ENCODE data around the gene DPF1.

Gene DPF1

GRCh38 chr19:38251564-38252051 lies 27.6 kb upstream of the DPF1 start (continued):
- TF ChIP-seq ZNF704 (tag by site-specific recombination; IDR thresholded peaks at IDR 0.05) (no peak), ZBTB26 (tag by site-specific recombination; optimal IDR thresholded peaks at IDR 0.05) (no peak), ZNF600 (tag by site-specific recombination; IDR thresholded peaks at IDR 0.05) (no peak), ZFP41 (tag by site-specific recombination; IDR thresholded peaks at IDR 0.05; ENCODE audit: borderline replicate concordance) (no peak), ZNF112 (tag by site-specific recombination; IDR thresholded peaks at IDR 0.05) (no peak), ZNF561 (tag by site-specific recombination; IDR thresholded peaks at IDR 0.05; ENCODE audit: borderline replicate concordance) (no peak), ZNF830 (tag by site-specific recombination; IDR thresholded peaks at IDR 0.05; ENCODE audit: low read depth) (no peak), ZNF776 (tag by site-specific recombination; IDR thresholded peaks at IDR 0.05; ENCODE audit: borderline replicate concordance) (no peak), EGR2 (tag by site-specific recombination; IDR thresholded peaks at IDR 0.05; ENCODE audit: low read depth) (peak; percentile 38; the same call in 1 of the 2 replicates), PRDM10 (tag by site-specific recombination; IDR thresholded peaks at IDR 0.05) (no peak), ZNF426 (tag by site-specific recombination; IDR thresholded peaks at IDR 0.05) (no peak), SP3 (tag by site-specific recombination; IDR thresholded peaks at IDR 0.05) (no peak), ZNF366 (tag by site-specific recombination; conservative IDR thresholded peaks at IDR 0.05) (peak; percentile 92), MZF1 (tag by site-specific recombination; IDR thresholded peaks at IDR 0.05; ENCODE audit: borderline replicate concordance) (no peak), ZFHX2 (tag by site-specific recombination; conservative IDR thresholded peaks at IDR 0.05) (0 out of 2 replicates have a peak, but pooled peaks have one; percentile 8), ZNF692 (tag by site-specific recombination; IDR thresholded peaks at IDR 0.05) (peak; percentile 24; the same call in 1 of the 2 replicates), ZNF843 (tag by site-specific recombination; IDR thresholded peaks at IDR 0.05) (no peak), ZNF510 (tag by site-specific recombination; IDR thresholded peaks at IDR 0.05; ENCODE audit: insufficient replicate concordance) (no peak), ZNF16 (tag by site-specific recombination; IDR thresholded peaks at IDR 0.05; ENCODE audit: low read depth) (no peak), ZNF549 (tag by site-specific recombination; IDR thresholded peaks at IDR 0.05) (no peak), KLF16 (tag by site-specific recombination; IDR thresholded peaks at IDR 0.05) (no peak)
- TF ChIP-seq, protein P1, sequence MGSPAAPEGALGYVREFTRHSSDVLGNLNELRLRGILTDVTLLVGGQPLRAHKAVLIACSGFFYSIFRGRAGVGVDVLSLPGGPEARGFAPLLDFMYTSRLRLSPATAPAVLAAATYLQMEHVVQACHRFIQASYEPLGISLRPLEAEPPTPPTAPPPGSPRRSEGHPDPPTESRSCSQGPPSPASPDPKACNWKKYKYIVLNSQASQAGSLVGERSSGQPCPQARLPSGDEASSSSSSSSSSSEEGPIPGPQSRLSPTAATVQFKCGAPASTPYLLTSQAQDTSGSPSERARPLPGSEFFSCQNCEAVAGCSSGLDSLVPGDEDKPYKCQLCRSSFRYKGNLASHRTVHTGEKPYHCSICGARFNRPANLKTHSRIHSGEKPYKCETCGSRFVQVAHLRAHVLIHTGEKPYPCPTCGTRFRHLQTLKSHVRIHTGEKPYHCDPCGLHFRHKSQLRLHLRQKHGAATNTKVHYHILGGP (tag by site-specific recombination; IDR thresholded peaks at IDR 0.05), result no peak
- TF ChIP-seq, protein P2, sequence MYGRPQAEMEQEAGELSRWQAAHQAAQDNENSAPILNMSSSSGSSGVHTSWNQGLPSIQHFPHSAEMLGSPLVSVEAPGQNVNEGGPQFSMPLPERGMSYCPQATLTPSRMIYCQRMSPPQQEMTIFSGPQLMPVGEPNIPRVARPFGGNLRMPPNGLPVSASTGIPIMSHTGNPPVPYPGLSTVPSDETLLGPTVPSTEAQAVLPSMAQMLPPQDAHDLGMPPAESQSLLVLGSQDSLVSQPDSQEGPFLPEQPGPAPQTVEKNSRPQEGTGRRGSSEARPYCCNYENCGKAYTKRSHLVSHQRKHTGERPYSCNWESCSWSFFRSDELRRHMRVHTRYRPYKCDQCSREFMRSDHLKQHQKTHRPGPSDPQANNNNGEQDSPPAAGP (tag by site-specific recombination; IDR thresholded peaks at IDR 0.05), result no peak
- TF ChIP-seq, protein P3, sequence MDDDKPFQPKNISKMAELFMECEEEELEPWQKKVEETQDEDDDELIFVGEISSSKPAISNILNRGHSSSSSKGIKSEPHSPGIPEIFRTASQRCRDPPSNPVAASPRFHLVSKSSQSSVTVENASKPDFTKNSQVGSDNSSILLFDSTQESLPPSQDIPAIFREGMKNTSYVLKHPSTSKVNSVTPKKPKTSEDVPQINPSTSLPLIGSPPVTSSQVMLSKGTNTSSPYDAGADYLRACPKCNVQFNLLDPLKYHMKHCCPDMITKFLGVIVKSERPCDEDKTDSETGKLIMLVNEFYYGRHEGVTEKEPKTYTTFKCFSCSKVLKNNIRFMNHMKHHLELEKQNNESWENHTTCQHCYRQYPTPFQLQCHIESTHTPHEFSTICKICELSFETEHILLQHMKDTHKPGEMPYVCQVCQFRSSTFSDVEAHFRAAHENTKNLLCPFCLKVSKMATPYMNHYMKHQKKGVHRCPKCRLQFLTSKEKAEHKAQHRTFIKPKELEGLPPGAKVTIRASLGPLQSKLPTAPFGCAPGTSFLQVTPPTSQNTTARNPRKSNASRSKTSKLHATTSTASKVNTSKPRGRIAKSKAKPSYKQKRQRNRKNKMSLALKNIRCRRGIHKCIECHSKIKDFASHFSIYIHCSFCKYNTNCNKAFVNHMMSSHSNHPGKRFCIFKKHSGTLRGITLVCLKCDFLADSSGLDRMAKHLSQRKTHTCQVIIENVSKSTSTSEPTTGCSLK (tag by site-specific recombination; IDR thresholded peaks at IDR 0.05), result no peak
- TF ChIP-seq, protein P4, sequence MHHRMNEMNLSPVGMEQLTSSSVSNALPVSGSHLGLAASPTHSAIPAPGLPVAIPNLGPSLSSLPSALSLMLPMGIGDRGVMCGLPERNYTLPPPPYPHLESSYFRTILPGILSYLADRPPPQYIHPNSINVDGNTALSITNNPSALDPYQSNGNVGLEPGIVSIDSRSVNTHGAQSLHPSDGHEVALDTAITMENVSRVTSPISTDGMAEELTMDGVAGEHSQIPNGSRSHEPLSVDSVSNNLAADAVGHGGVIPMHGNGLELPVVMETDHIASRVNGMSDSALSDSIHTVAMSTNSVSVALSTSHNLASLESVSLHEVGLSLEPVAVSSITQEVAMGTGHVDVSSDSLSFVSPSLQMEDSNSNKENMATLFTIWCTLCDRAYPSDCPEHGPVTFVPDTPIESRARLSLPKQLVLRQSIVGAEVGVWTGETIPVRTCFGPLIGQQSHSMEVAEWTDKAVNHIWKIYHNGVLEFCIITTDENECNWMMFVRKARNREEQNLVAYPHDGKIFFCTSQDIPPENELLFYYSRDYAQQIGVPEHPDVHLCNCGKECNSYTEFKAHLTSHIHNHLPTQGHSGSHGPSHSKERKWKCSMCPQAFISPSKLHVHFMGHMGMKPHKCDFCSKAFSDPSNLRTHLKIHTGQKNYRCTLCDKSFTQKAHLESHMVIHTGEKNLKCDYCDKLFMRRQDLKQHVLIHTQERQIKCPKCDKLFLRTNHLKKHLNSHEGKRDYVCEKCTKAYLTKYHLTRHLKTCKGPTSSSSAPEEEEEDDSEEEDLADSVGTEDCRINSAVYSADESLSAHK (tag by site-specific recombination; IDR thresholded peaks at IDR 0.05), result peak; percentile 16; the same call in 1 of the 2 replicates

Data from HEK293 (cell line).